ENCODE data around the gene ELF5. TPM values are rescaled to one million over a fixed set of nuclear protein-coding genes. Genes with fewer than 3 reads are reported as not detected.

ELF5 gene
- total RNA-seq, 1 donor from 2014 or later, result not detected

- Histone ChIP-seq H3K27me3 (no peaks in the 10 kb centered on the region), H3K36me3 (no peaks in the 10 kb centered on the region), H3K4me1 (no peaks in the 10 kb centered on the region), H3K27ac (no peak overlapping the region), H3K9me3 (no peaks in the 10 kb centered on the region), H3K4me3 (no peak overlapping the region)
- intact Hi-C loops (cut with DNase I), result no loop called here
- TF ChIP-seq CTCF (IDR thresholded peaks at IDR 0.05), result peak; percentile 41 to 66 (median 57)
- no peak for TF ChIP-seq POLR2A (IDR thresholded peaks at IDR 0.05)
- no peak for DNase-seq (ENCODE audit: extremely low spot score in 2 of 2)
These were observed 20.7 kb downstream of the ELF5 start for GRCh38 chr11:34492806-34493414.

- Histone ChIP-seq H3K36me3 (no peaks in the 10 kb centered on the region), H3K9me3 (no peaks in the 10 kb centered on the region), H3K4me1 (no peaks in the 10 kb centered on the region), H3K27me3 (no peaks in the 10 kb centered on the region), H3K4me3 (no peak overlapping the region), H3K27ac (no peak overlapping the region)
- intact Hi-C loops (cut with DNase I), result no loop called here
- DNase-seq (ENCODE audit: extremely low spot score in 2 of 2), result no peak
- no peak for TF ChIP-seq POLR2A (IDR thresholded peaks at IDR 0.05)
- TF ChIP-seq CTCF (IDR thresholded peaks at IDR 0.05), result no peak
- TF ChIP-seq POLR2AphosphoS5 (IDR thresholded peaks at IDR 0.05; ENCODE audit: insufficient read depth in 1 of 2, low read depth in 1 of 2), result no peak
These were observed 23.3 kb downstream of the ELF5 start for GRCh38 chr11:34490304-34490703.

GRCh38 chr11:34488855-34489557 is 24.6 kb downstream of the ELF5 start:
- Histone ChIP-seq H3K4me1 (no peaks in the 10 kb centered on the region), H3K36me3 (no peaks in the 10 kb centered on the region), H3K27ac (no peak overlapping the region), H3K9me3 (no peaks in the 10 kb centered on the region), H3K27me3 (no peaks in the 10 kb centered on the region), H3K4me3 (no peak overlapping the region)
- DNase-seq (ENCODE audit: extremely low spot score in 2 of 2), result no peak
- TF ChIP-seq CTCF (IDR thresholded peaks at IDR 0.05) (no peak), POLR2A (IDR thresholded peaks at IDR 0.05) (no peak), POLR2AphosphoS5 (IDR thresholded peaks at IDR 0.05; ENCODE audit: insufficient read depth in 1 of 2, low read depth in 1 of 2) (no peak)
- intact Hi-C loops (cut with DNase I), result no loop called here

- Histone ChIP-seq H3K9me3 (no peaks in the 10 kb centered on the region), H3K4me1 (no peaks in the 10 kb centered on the region), H3K4me3 (no peak overlapping the region), H3K36me3 (no peaks in the 10 kb centered on the region), H3K27ac (no peak overlapping the region), H3K27me3 (no peaks in the 10 kb centered on the region)
- intact Hi-C loops (cut with DNase I), result no loop called here
- no peak for DNase-seq (ENCODE audit: extremely low spot score in 2 of 2)
- TF ChIP-seq POLR2AphosphoS5 (IDR thresholded peaks at IDR 0.05; ENCODE audit: insufficient read depth in 1 of 2, low read depth in 1 of 2) (no peak), POLR2A (IDR thresholded peaks at IDR 0.05) (no peak), CTCF (IDR thresholded peaks at IDR 0.05) (no peak)
These were observed 26.2 kb downstream of the ELF5 start for GRCh38 chr11:34487430-34487829.
